GM12878 (cell line): ENCODE results near the gene HSCB. TPM values are rescaled to one million over a fixed set of nuclear protein-coding genes. Genes with fewer than 3 reads are reported as not detected.

ENCODE experiments used
- ATAC-seq: fragments of 200-7000 bp; cut with Tn5 transposase; 3 replicates; pipeline ENCODE4 v1.9.1; 2020; ENCODE audit warnings: mild to moderate bottlenecking, moderate library complexity
- BruUV-seq: library from RNA; stranded (reverse); fragments of 400-500 nt; replicated peaks from 2 replicates; lab custom pipeline; 2021; lab: Mats Ljungman, UMichigan
- CTCF ChIA-PET: fragments of 300-600 bp; sonication (Branson Sonifier 250); formaldehyde crosslinking; extraction: SDS; loops from one replicate; lab custom pipeline; 2021; ENCODE audit warnings: inconsistent platforms; lab: Yijun Ruan, JAX
- POLR2A ChIA-PET: fragments of 350-600 bp; formaldehyde crosslinking; extraction: SDS; loops from one replicate; lab custom pipeline; 2021; ENCODE audit warnings: inconsistent platforms; lab: Charles Lee
- RAD21 ChIA-PET: fragments of 300-600 bp; sonication (Branson Sonifier 250); formaldehyde crosslinking; loops from one replicate; lab custom pipeline; 2023; ENCODE audit warnings: antibody characterized with exemption; ENCODE audit not compliant: unreplicated experiment; lab: Charles Lee
- SMC1A ChIA-PET: fragments of 300-600 bp; sonication (Branson Sonifier 250); formaldehyde crosslinking; loops from one replicate; lab custom pipeline; 2023; ENCODE audit not compliant: unreplicated experiment, uncharacterized antibody; lab: Charles Lee
- DNase-seq: peaks from one replicate; pipeline ENCODE4 v3.0.0-alpha.2; 2011; ENCODE audit warnings: low read depth, low spot score
- FAIRE-seq: peaks from 3 replicates; lab custom pipeline; 2011; peaks lifted over from hg19 to GRCh38; lab: Jason Lieb, UNC
- H2AFZ ChIP-seq: 2 replicates; pipeline ENCODE4 v1.6.0; 2011; ENCODE audit warnings: low read depth, low read length, control low read depth; ENCODE audit not compliant: control insufficient read depth
- H3K27ac ChIP-seq: 2 replicates; pipeline ENCODE4 v1.5.1; 2011; ENCODE audit warnings: control low read depth; ENCODE audit not compliant: control insufficient read depth, insufficient read depth
- H3K27me3 ChIP-seq, 2 experiments: replicated peaks in 1 of 2; 2 replicates each; pipeline versions ENCODE4 v1.6.0 to v1.6.1; 2011; ENCODE audit warnings: low read length in 1 of 2; ENCODE audit not compliant: control insufficient read depth in 2 of 2, insufficient read depth in 2 of 2
- H3K36me3 ChIP-seq, 2 experiments: 2 replicates each; pipeline ENCODE4 v1.5.1; 2011; ENCODE audit warnings: low read length in 1 of 2; ENCODE audit not compliant: control insufficient read depth in 2 of 2, insufficient read depth in 2 of 2
- H3K4me1 ChIP-seq: 2 replicates; pipeline ENCODE4 v1.6.1; 2011; ENCODE audit warnings: mild to moderate bottlenecking, low read length, moderate library complexity, mixed read lengths; ENCODE audit not compliant: control insufficient read depth, insufficient read depth
- H3K4me2 ChIP-seq: 2 replicates; pipeline ENCODE4 v1.6.0; 2011; ENCODE audit warnings: control low read depth; ENCODE audit not compliant: control insufficient read depth, insufficient read depth
- H3K4me3 ChIP-seq: fragments of 200-600 bp; sonication (generic); 2 replicates; pipeline ENCODE4 v1.5.1; 2016
- H3K79me2 ChIP-seq: 2 replicates; pipeline ENCODE4 v1.6.0; 2011; ENCODE audit warnings: low read length; ENCODE audit not compliant: control insufficient read depth, insufficient read depth
- H3K9ac ChIP-seq: 2 replicates; pipeline ENCODE4 v1.8.0; 2011; ENCODE audit warnings: low read length, control low read depth, mixed read lengths; ENCODE audit not compliant: control insufficient read depth, insufficient read depth
- H3K9me3 ChIP-seq: replicated peaks from 3 replicates; pipeline ENCODE4 v1.5.1; 2011; ENCODE audit warnings: mild to moderate bottlenecking, low read length; ENCODE audit not compliant: control insufficient read depth, insufficient read depth
- H4K20me1 ChIP-seq: 2 replicates; pipeline ENCODE4 v1.6.0; 2011; ENCODE audit not compliant: control insufficient read depth, insufficient read depth
- BHLHE40 ChIP-seq, 2 experiments: fragments of 450-650 bp in 1 of 2; IDR thresholded peaks; 2 replicates each; pipeline ENCODE4 v1.6.1; 2011 to 2017; ENCODE audit warnings: low read depth in 2 of 2, borderline replicate concordance in 1 of 2, improper control_type of control experiment in 1 of 2, low read length in 1 of 2, mild to moderate bottlenecking in 1 of 2
- CHD1 ChIP-seq: IDR thresholded peaks from 2 replicates; pipeline ENCODE4 v1.6.1; 2012; ENCODE audit warnings: low read depth, low read length, improper control_type of control experiment
- RCOR1 ChIP-seq: conservative IDR thresholded peaks from 2 replicates; pipeline ENCODE4 v1.6.1; 2012; ENCODE audit warnings: low read depth, low read length, improper control_type of control experiment
- SUZ12 ChIP-seq: fragments of 200-600 bp; sonication (generic); IDR thresholded peaks from one replicate; pipeline ENCODE4 v1.6.1; 2018; ENCODE audit warnings: antibody characterized with exemption, mild to moderate bottlenecking; ENCODE audit not compliant: unreplicated experiment
- ZNF384 ChIP-seq: IDR thresholded peaks from 2 replicates; pipeline ENCODE4 v1.6.1; 2012; ENCODE audit warnings: low read depth, mild to moderate bottlenecking, low read length, improper control_type of control experiment, borderline replicate concordance
- WGBS: methylation state at CpG from one replicate; pipeline ENCODE4 v1.1.6; 2016; ENCODE audit warnings: low lambda C conversion rate; ENCODE audit not compliant: insufficient replicate concordance, insufficient coverage; ENCODE audit errors: missing lambda C conversion rate; 5-methylcytosine and 5-hydroxymethylcytosine counted together
- in situ Hi-C: fragments of 300-500 bp; cut with MboI; formaldehyde crosslinking; loops from 9 replicates; pipeline ENCODE4 v1.14.3; 2018; ENCODE audit warnings: mixed read lengths
- intact Hi-C: fragments of 100-400 bp; cut with micrococcal nuclease; formaldehyde crosslinking; loops from one replicate; pipeline ENCODE4 v1.14.2; 2022; ENCODE audit not compliant: unreplicated experiment
- polyA plus RNA-seq, 11 experiments: library from polyadenylated mRNA; depleted of rRNA in 4 of 11; unstranded in 6 of 11; stranded (reverse) in 5 of 11; fragments of >200 nt; fragmentation: Nextera tagmentation in 4 of 11; fragmentation: Illumina TruSeq in 1 of 11; extraction: Ambion mirVana in 4 of 11; extraction: Trizol in 1 of 11; gene quantifications; 1 replicate in 1 of 11; 2 replicates in 10 of 11; pipeline versions ENCODE4 v1.2.1 to v1.2.3, GENCODE V29; 2011 to 2016; ENCODE audit warnings: inconsistent platforms in 2 of 11, missing spikeins in 2 of 11, low read depth in 1 of 11
- total RNA-seq, 4 experiments: library from RNA; depleted of rRNA in 3 of 4; stranded (reverse); fragments of >200 nt in 3 of 4; fragmentation: Illumina TruSeq in 1 of 4; extraction: Trizol in 1 of 4; gene quantifications; 2 replicates each; pipeline versions ENCODE4 v1.2.1 to v1.2.3, GENCODE V29; 2013 to 2021
- TF ChIP-seq, protein P1 (sequence below): fragments of 450-650 bp; IDR thresholded peaks from 2 replicates; pipeline ENCODE4 v1.6.1; 2016; ENCODE audit warnings: mild to moderate bottlenecking
- TF ChIP-seq, protein P2 (sequence below): fragments of 450-650 bp; formaldehyde crosslinking; IDR thresholded peaks from 2 replicates; pipeline ENCODE4 v1.4.0; 2022; ENCODE audit warnings: mild to moderate bottlenecking, moderate library complexity

The HSCB gene
- total and polyA plus RNA-seq, 10 of the 15 experiments (the other 5 are each of a cell fraction or from before 2014, with no cell fraction given) = 10.6 to 28.4 (median 20.8) TPM

DNA sequence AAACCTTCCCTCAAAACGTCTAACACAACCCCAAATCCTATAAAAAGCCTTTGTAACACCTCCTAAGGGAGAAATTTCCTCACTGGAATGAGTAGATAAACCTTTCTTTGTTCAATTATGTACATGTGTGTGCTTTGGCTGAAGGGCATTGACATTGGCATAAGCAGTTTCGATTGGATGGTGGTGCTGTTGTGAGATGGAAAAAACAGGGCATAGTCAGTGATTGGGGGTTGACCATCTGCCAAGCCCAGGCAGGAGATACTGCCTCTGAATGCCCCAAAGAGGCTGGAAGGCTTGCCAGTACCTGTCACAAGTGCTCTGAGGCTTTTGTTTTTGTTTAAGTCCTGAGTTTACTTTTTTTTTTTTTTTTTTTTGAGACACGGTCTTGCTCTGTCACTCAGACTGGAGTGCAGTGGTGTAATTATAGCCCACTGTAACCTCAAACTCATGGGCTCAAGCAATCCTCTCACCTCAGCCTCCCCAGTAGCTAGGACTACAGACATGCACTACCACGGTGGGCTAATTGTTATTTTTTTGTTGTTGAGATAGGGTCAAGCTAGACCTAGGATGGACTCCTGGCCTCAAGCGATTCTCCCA, 29.5 kb downstream of the HSCB start:
- 47% methylated on average over 5 of the region's 5 CpGs for WGBS
- Histone ChIP-seq H3K4me2 (no peak overlapping the region), H3K79me2 (peaks cover 16% of the 10 kb centered on the region), H3K27me3 (no peaks in the 10 kb centered on the region), H3K27ac (no peak overlapping the region), H2AFZ (no peak overlapping the region; the same call in 1 of the 2 replicates), H3K9me3 (no peaks in the 10 kb centered on the region; the same call in 2 of the 3 replicates), H3K9ac (no peak overlapping the region), H3K4me1 (no peaks in the 10 kb centered on the region), H3K36me3 (peaks cover 0 to 7% of the 10 kb centered on the region in 2 experiments; a peak in 1 of 4 replicates), H4K20me1 (no peaks in the 10 kb centered on the region), H3K4me3 (no peak overlapping the region)
- intact Hi-C loops (loop anchor here (10.0 kb wide), 1 partner anchor 54 kb away; no protein-coding TSS in a partner anchor), in situ Hi-C loops (no loop called here)
- ChIA-PET CTCF (interaction anchor here (0.9 to 4.3 kb wide), 2 partner anchors 18 to 301 kb away, joined by 3 to 19 read pairs; partner anchors contain the start of gene KREMEN1), SMC1A (interaction anchor here (0.7 to 1.4 kb wide), 3 partner anchors 27 to 150 kb away, joined by 3 to 5 read pairs (median 3); no protein-coding TSS in a partner anchor), POLR2A (interaction anchor here (1.7 to 4.0 kb wide), 5 partner anchors 11 to 48 kb away, joined by 6 to 26 read pairs (median 9); partner anchors contain the start of genes CHEK2, HSCB and XBP1), RAD21 (no interaction called here)
- BruUV-seq = no TSS peak
- ATAC-seq (no peak), FAIRE-seq (no peak), DNase-seq (no peak)
- no peak for TF ChIP-seq CHD1
- TF ChIP-seq ZNF384 = 0 out of 2 replicates have a peak, but pooled peaks have one; percentile 9
- TF ChIP-seq SUZ12 = no peak
- TF ChIP-seq, protein P1, sequence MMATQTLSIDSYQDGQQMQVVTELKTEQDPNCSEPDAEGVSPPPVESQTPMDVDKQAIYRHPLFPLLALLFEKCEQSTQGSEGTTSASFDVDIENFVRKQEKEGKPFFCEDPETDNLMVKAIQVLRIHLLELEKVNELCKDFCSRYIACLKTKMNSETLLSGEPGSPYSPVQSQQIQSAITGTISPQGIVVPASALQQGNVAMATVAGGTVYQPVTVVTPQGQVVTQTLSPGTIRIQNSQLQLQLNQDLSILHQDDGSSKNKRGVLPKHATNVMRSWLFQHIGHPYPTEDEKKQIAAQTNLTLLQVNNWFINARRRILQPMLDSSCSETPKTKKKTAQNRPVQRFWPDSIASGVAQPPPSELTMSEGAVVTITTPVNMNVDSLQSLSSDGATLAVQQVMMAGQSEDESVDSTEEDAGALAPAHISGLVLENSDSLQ = peak; percentile 81
- no peak for TF ChIP-seq BHLHE40 (IDR thresholded peaks at IDR 0.05; ENCODE audit: borderline replicate concordance in 1 of 2, low read depth in 2 of 2, low read length in 1 of 2)
- TF ChIP-seq RCOR1 = no peak
- TF ChIP-seq, protein P2, sequence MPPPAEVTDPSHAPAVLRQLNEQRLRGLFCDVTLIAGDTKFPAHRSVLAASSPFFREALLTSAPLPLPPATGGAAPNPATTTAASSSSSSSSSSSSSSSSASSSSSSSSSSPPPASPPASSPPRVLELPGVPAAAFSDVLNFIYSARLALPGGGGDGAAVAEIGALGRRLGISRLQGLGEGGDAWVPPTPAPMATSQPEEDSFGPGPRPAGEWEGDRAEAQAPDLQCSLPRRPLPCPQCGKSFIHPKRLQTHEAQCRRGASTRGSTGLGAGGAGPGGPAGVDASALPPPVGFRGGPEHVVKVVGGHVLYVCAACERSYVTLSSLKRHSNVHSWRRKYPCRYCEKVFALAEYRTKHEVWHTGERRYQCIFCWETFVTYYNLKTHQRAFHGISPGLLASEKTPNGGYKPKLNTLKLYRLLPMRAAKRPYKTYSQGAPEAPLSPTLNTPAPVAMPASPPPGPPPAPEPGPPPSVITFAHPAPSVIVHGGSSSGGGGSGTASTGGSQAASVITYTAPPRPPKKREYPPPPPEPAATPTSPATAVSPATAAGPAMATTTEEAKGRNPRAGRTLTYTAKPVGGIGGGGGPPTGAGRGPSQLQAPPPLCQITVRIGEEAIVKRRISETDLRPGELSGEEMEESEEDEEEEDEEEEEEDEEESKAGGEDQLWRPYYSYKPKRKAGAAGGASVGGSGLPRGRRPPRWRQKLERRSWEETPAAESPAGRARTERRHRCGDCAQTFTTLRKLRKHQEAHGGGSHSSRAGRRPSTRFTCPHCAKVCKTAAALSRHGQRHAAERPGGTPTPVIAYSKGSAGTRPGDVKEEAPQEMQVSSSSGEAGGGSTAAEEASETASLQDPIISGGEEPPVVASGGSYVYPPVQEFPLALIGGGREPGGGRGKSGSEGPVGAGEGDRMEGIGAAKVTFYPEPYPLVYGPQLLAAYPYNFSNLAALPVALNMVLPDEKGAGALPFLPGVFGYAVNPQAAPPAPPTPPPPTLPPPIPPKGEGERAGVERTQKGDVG (CRISPR knock-in tag) = no peak
